ENCODE results near the gene MPRIP. TPM values are rescaled to one million over a fixed set of nuclear protein-coding genes. Genes with fewer than 3 reads are reported as not detected.

MPRIP gene
- total RNA-seq, 1 experiment from 2014 or later: 284 TPM

DNA sequence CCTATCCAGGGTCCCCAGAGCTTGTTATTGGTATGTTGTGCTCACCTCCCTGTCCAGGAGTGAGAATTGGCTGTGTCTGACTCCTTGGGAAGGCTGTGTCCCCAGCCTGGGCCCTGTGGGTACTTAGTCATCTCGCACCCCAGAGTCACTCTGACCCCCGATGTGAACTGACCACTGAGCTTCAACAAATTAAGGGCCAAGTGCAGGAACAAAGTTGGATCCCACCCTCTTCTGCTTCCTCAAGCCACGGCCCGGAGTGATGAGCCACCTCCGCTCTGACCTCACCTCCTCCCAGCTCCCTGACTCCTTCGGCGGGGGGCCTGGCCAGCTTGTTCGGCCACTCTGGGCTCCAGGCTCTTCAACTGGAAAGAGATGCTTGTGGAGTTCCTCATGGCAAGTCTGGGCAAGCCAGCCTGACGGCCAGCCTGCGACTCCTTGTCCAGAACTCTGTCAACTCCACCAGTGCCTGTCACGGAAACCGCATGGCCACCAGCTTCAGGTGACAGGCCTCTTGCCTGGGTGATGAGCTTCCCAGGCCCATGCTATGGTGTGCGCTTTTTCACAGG lies 22.3 kb upstream of the MPRIP start:
- H3K9me3 Mint-ChIP-seq (ENCODE audit: unreplicated experiment): no peaks in the 10 kb centered on the region
- DNase-seq: peak; percentile 32 to 70
- Histone ChIP-seq H3K4me3 (ENCODE audit: low read depth, low read length) (no peak overlapping the region), H3K36me3 (ENCODE audit: control insufficient read depth, insufficient read depth, low read length) (no peaks in the 10 kb centered on the region), H3K9me3 (no peaks in the 10 kb centered on the region), H3K27me3 (replicated peaks; ENCODE audit: control insufficient read depth, insufficient read depth, low read length) (no peaks in the 10 kb centered on the region), H3K4me1 (peaks cover 58% of the 10 kb centered on the region)
- intact Hi-C loops (cut with micrococcal nuclease; ENCODE audit: unreplicated experiment): no loop called here
- peak overlapping the region; percentile 94 for H3K27ac Mint-ChIP-seq (ENCODE audit: unreplicated experiment)
- H3K4me3 Mint-ChIP-seq (ENCODE audit: unreplicated experiment): peak overlapping the region; percentile 51
- no peaks in the 10 kb centered on the region for H3K27me3 Mint-ChIP-seq (ENCODE audit: insufficient read depth, unreplicated experiment)
- H3K4me1 Mint-ChIP-seq (ENCODE audit: low read depth, unreplicated experiment): peaks cover 65% of the 10 kb centered on the region
- H3K36me3 Mint-ChIP-seq (ENCODE audit: insufficient read depth, unreplicated experiment): peaks cover 8% of the 10 kb centered on the region
- BruUV-seq (replicated peaks): no TSS peak
- ChIA-PET CTCF (interaction anchor here (0.7 to 2.5 kb wide), 2 partner anchors 8 to 23 kb away, joined by 3 to 9 read pairs; no protein-coding TSS in a partner anchor), POLR2A (interaction anchor here (2.3 to 3.2 kb wide), 2 partner anchors 8 to 22 kb away, joined by 20 to 22 read pairs; partner anchors contain the start of gene MPRIP)
- TF ChIP-seq, protein P1, sequence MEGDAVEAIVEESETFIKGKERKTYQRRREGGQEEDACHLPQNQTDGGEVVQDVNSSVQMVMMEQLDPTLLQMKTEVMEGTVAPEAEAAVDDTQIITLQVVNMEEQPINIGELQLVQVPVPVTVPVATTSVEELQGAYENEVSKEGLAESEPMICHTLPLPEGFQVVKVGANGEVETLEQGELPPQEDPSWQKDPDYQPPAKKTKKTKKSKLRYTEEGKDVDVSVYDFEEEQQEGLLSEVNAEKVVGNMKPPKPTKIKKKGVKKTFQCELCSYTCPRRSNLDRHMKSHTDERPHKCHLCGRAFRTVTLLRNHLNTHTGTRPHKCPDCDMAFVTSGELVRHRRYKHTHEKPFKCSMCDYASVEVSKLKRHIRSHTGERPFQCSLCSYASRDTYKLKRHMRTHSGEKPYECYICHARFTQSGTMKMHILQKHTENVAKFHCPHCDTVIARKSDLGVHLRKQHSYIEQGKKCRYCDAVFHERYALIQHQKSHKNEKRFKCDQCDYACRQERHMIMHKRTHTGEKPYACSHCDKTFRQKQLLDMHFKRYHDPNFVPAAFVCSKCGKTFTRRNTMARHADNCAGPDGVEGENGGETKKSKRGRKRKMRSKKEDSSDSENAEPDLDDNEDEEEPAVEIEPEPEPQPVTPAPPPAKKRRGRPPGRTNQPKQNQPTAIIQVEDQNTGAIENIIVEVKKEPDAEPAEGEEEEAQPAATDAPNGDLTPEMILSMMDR (IDR thresholded peaks at IDR 0.05; ENCODE audit: insufficient read depth in 1 of 2, low read depth in 1 of 2, low read length in 1 of 2, severe bottlenecking in 1 of 2, unreplicated experiment in 1 of 2): no peak

DNA sequence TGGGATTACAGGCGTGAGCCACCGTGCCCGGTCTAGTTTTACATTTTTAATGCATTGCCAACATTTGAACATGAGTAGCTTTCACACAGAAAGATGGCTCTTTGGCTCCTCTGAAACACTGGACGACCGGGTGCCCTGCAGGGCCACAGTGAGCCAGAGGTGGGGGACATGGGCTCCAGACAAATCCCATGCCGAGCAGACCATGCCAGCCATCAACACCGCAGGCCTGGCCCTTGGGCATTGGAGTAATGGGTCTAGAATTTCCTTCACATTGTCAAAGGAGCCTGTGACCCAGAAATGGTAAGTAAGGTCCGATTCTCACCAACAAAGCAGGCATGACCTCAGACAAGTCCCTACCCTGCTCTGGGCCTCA lies 21.4 kb upstream of the MPRIP start:
- intact Hi-C loops (cut with micrococcal nuclease; ENCODE audit: unreplicated experiment): no loop called here
- ChIA-PET POLR2A (interaction anchor here (0.6 to 2.3 kb wide), 3 partner anchors 21 to 78 kb away, joined by 5 to 22 read pairs (median 6); partner anchors contain the start of gene MPRIP), CTCF (interaction anchor here (0.6 to 1.6 kb wide), 4 partner anchors 9 to 21 kb away, joined by 3 to 10 read pairs (median 6); partner anchors contain the start of gene MPRIP)
- H3K36me3 Mint-ChIP-seq (ENCODE audit: insufficient read depth, unreplicated experiment): peaks cover 8% of the 10 kb centered on the region
- DNase-seq: no peak
- TF ChIP-seq, protein P1 (IDR thresholded peaks at IDR 0.05; ENCODE audit: insufficient read depth in 1 of 2, low read depth in 1 of 2, low read length in 1 of 2, severe bottlenecking in 1 of 2, unreplicated experiment in 1 of 2): no peak
- Histone ChIP-seq H3K4me1 (peaks cover 56% of the 10 kb centered on the region), H3K9me3 (no peaks in the 10 kb centered on the region), H3K27me3 (replicated peaks; ENCODE audit: control insufficient read depth, insufficient read depth, low read length) (no peaks in the 10 kb centered on the region), H3K4me3 (ENCODE audit: low read depth, low read length) (no peak overlapping the region), H3K36me3 (ENCODE audit: control insufficient read depth, insufficient read depth, low read length) (no peaks in the 10 kb centered on the region)
- H3K27me3 Mint-ChIP-seq (ENCODE audit: insufficient read depth, unreplicated experiment): no peaks in the 10 kb centered on the region
- BruUV-seq (replicated peaks): no TSS peak
- H3K27ac Mint-ChIP-seq (ENCODE audit: unreplicated experiment): peak overlapping the region; percentile 94
- no peaks in the 10 kb centered on the region for H3K9me3 Mint-ChIP-seq (ENCODE audit: unreplicated experiment)
- H3K4me3 Mint-ChIP-seq (ENCODE audit: unreplicated experiment): peak overlapping the region; percentile 51
- H3K4me1 Mint-ChIP-seq (ENCODE audit: low read depth, unreplicated experiment): peaks cover 57% of the 10 kb centered on the region

DNA sequence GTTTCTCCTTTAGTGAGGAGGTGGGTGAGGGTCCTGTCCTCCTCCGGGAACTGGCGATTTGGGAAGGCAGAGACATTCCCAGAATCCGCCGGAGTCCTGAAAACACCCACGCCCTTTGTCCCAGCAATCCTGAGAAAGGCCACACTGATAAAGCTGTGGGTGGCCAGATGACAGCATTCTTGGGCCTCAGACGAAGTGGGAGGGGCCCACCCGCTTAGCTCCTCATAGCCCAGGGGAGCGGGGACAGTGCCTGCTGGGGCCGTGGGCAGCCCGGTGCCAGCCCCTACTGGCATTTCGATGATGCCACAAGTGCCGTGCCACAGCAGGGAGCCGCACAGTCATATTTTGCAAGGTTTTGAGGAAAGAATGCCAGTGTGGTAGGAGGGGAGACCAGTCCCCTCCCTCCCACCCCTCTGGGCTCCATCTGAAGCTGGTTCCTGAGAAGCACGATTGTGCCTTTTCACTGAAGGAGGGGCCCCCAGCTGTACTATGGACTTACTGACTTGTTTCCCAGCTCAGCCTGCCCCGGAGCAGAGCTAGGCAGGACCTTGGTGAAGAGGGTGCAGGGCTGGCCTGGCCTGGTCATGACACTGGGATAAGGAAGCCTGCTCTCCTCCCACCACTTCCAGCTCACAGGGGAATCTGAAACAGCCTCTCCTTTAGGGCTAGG lies 20.9 kb upstream of the MPRIP start:
- Mint-ChIP-seq H3K27me3 (ENCODE audit: insufficient read depth, unreplicated experiment) (no peaks in the 10 kb centered on the region), H3K4me3 (ENCODE audit: unreplicated experiment) (peak overlapping the region; percentile 51), H3K27ac (ENCODE audit: unreplicated experiment) (peak overlapping the region; percentile 94), H3K36me3 (ENCODE audit: insufficient read depth, unreplicated experiment) (peaks cover 8% of the 10 kb centered on the region), H3K4me1 (ENCODE audit: low read depth, unreplicated experiment) (peaks cover 60% of the 10 kb centered on the region), H3K9me3 (ENCODE audit: unreplicated experiment) (no peaks in the 10 kb centered on the region)
- Histone ChIP-seq H3K9me3 (no peaks in the 10 kb centered on the region), H3K4me1 (peaks cover 57% of the 10 kb centered on the region), H3K27me3 (replicated peaks; ENCODE audit: control insufficient read depth, insufficient read depth, low read length) (no peaks in the 10 kb centered on the region), H3K36me3 (ENCODE audit: control insufficient read depth, insufficient read depth, low read length) (no peaks in the 10 kb centered on the region), H3K4me3 (ENCODE audit: low read depth, low read length) (no peak overlapping the region; the same call in 1 of the 2 replicates)
- BruUV-seq (replicated peaks): TSS peak; percentile 87
- TF ChIP-seq, protein P1 (IDR thresholded peaks at IDR 0.05; ENCODE audit: insufficient read depth in 1 of 2, low read depth in 1 of 2, low read length in 1 of 2, severe bottlenecking in 1 of 2, unreplicated experiment in 1 of 2): no peak
- ChIA-PET CTCF (interaction anchor here (0.6 to 1.6 kb wide), 7 partner anchors 8 to 124 kb away, joined by 3 to 10 read pairs (median 3); partner anchors contain the start of gene MPRIP), POLR2A (interaction anchor here (0.6 to 2.3 kb wide), 8 partner anchors 20 to 580 kb away, joined by 3 to 22 read pairs (median 4); partner anchors contain the start of genes MPRIP and RASD1)
- intact Hi-C loops (cut with micrococcal nuclease; ENCODE audit: unreplicated experiment): no loop called here
- DNase-seq: peak; percentile 85 to 94
